T-helper 2 cell treated with Interferon-gamma antibody and Interleukin-4, amounts not matched to agents 100 ng/mL and 5 ng/mL, for 36 hours (primary cell): ENCODE measurements around the gene KATNAL1. TPM values are rescaled to one million over a fixed set of nuclear protein-coding genes. Genes with fewer than 3 reads are reported as not detected.
"Not testable (repeated sequence)": the region's sequence is repeated elsewhere in the genome, so short reads cannot be mapped to it uniquely, and the experiment has no call there.

Experiments
- intact Hi-C: fragments of 100-400 bp; cut with micrococcal nuclease; formaldehyde crosslinking; loops from one replicate; pipeline ENCODE4 v1.15.1; 2023
- total RNA-seq: library from RNA; stranded (reverse); gene quantifications from 2 replicates; pipeline ENCODE4 v1.2.3, GENCODE V29; 2022

Gene KATNAL1
- total RNA-seq, 1 donor from 2014 or later: 18.9 TPM

- intact Hi-C loops: loop anchor here (10.0 kb wide), 1 partner anchor 705 kb away; the partner anchor contains the start of gene SLC7A1
Measured at GRCh38 chr13:30299786-30300185, 7.6 kb downstream of the KATNAL1 start.

- intact Hi-C loops: no loop called here
Measured at GRCh38 chr13:30295116-30295515, 12.2 kb downstream of the KATNAL1 start.

GRCh38 chr13:30294004-30294403 lies 13.3 kb downstream of the KATNAL1 start:
- intact Hi-C loops: no loop called here

GRCh38 chr13:30292325-30292724 lies 15.0 kb downstream of the KATNAL1 start:
- intact Hi-C loops: no loop called here

- intact Hi-C loops: loop anchor here (1.0 kb wide), 1 partner anchor 13 kb away; no protein-coding TSS in a partner anchor
Measured at GRCh38 chr13:30290812-30291436, 16.4 kb downstream of the KATNAL1 start.

- intact Hi-C loops: no loop called here
Measured at GRCh38 chr13:30289533-30289932, 17.8 kb downstream of the KATNAL1 start.

- intact Hi-C loops: not testable (repeated sequence)
Measured at GRCh38 chr13:30286059-30286458, 21.3 kb downstream of the KATNAL1 start.

- intact Hi-C loops: no loop called here
Measured at GRCh38 chr13:30276178-30276577, 31.2 kb downstream of the KATNAL1 start.

- intact Hi-C loops: no loop called here
Measured at GRCh38 chr13:30274083-30274482, 33.3 kb downstream of the KATNAL1 start.

- intact Hi-C loops: not testable (repeated sequence)
Measured at GRCh38 chr13:30270035-30270434, 37.3 kb downstream of the KATNAL1 start.

GRCh38 chr13:30268673-30269072 lies 38.7 kb downstream of the KATNAL1 start:
- intact Hi-C loops: no loop called here

- intact Hi-C loops: no loop called here
Measured at GRCh38 chr13:30266756-30267155, 40.6 kb downstream of the KATNAL1 start.

GRCh38 chr13:30259149-30259733 lies 48.1 kb downstream of the KATNAL1 start:
- intact Hi-C loops: not testable (repeated sequence)

- intact Hi-C loops: no loop called here
Measured at GRCh38 chr13:30257468-30258099, 49.8 kb downstream of the KATNAL1 start.

GRCh38 chr13:30256713-30257467 lies 50.5 kb downstream of the KATNAL1 start:
- intact Hi-C loops: no loop called here

GRCh38 chr13:30255696-30256095 lies 51.7 kb downstream of the KATNAL1 start:
- intact Hi-C loops: no loop called here

GRCh38 chr13:30253830-30254229 lies 53.5 kb downstream of the KATNAL1 start:
- intact Hi-C loops: no loop called here

- intact Hi-C loops: no loop called here
Measured at GRCh38 chr13:30247406-30247805, 59.9 kb downstream of the KATNAL1 start.

- intact Hi-C loops: no loop called here
Measured at GRCh38 chr13:30241532-30241931, 65.8 kb downstream of the KATNAL1 start.

GRCh38 chr13:30240608-30241007 lies 66.7 kb downstream of the KATNAL1 start:
- intact Hi-C loops: no loop called here

- intact Hi-C loops: no loop called here
Measured at GRCh38 chr13:30235216-30235615, 72.1 kb downstream of the KATNAL1 start.

- intact Hi-C loops: no loop called here
Measured at GRCh38 chr13:30234619-30235162, 72.7 kb downstream of the KATNAL1 start.
